ENCODE measurements around the gene MINDY2.
"Not testable (repeated sequence)": the region's sequence is repeated elsewhere in the genome, so short reads cannot be mapped to it uniquely, and the experiment has no call there.

Gene MINDY2

DNA sequence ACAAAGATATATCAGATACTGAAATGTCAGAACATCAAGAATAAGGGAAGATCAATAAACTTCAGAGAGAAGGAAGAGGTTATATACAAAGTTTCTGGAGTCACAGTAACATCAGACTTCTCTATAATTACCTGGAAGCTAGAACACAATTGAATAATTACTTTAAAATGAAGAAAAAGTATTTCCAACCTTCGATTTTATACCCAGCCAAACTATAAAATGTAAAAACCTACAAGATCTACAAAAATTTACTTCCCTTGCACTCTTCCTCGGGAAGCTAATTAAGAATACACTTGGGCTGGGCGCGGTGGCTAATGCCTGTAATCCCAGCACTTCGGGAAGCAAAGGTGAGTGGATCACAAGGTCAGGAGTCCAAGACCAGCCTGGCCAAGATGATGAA lies 6.6 kb upstream of the MINDY2 start:
- no peak for TF ChIP-seq CTCF (conservative IDR thresholded peaks at IDR 0.05; ENCODE audit: low read depth, low read length)
- H3K4me3 ChIP-seq (ENCODE audit: low read depth, low read length), result no peak overlapping the region
- DNase-seq (ENCODE audit: low read depth), result no peak

DNA sequence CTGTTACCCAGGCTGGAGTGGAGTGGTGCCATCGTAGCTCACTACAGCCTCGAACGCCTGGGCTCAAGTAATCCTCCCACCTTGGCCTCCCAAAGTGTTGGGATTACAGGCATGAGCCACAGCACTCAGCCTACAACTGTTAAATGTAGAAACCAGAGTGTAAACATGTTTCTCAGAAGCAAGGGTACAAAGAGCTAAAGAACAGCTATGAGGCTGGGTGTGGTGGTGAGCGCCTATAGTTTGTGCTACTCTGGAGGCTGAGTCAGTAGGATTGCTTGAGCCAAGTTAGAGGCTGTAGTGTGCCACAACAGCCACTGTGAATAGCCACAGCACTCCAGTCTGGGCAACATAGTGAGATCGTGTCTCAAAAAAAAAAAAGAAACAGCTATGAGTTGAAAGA lies 4.8 kb upstream of the MINDY2 start:
- no peak overlapping the region for H3K4me3 ChIP-seq (ENCODE audit: low read depth, low read length)
- no peak for TF ChIP-seq CTCF (conservative IDR thresholded peaks at IDR 0.05; ENCODE audit: low read depth, low read length)
- DNase-seq (ENCODE audit: low read depth), result no peak

- not testable (repeated sequence) for H3K4me3 ChIP-seq (ENCODE audit: low read depth, low read length); DNase-seq (ENCODE audit: low read depth)
Measured at GRCh38 chr15:58768601-58769004, 2.5 kb upstream of the MINDY2 start.

DNA sequence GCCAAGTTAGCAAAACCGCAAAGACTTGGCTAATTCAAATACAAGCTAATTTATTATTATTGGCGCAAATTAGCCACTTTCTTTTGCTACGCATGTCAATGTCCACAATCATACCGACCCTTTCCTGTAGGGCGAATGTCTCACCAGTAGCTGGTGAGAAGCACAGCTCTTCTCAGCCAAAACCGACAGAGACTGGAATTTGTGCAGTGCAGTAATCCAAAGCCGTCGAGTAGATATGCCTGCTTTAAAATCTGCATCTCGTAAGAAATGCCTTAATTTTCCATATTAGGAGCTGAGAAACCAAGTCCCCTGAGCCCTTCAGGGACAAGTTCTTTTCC lies 614 bp upstream of the MINDY2 start:
- DNase-seq (ENCODE audit: low read depth), result peak; percentile 93
- peak overlapping the region; percentile 97 for H3K4me3 ChIP-seq (ENCODE audit: low read depth, low read length)
- TF ChIP-seq CTCF (conservative IDR thresholded peaks at IDR 0.05; ENCODE audit: low read depth, low read length), result peak; percentile 31

DNA sequence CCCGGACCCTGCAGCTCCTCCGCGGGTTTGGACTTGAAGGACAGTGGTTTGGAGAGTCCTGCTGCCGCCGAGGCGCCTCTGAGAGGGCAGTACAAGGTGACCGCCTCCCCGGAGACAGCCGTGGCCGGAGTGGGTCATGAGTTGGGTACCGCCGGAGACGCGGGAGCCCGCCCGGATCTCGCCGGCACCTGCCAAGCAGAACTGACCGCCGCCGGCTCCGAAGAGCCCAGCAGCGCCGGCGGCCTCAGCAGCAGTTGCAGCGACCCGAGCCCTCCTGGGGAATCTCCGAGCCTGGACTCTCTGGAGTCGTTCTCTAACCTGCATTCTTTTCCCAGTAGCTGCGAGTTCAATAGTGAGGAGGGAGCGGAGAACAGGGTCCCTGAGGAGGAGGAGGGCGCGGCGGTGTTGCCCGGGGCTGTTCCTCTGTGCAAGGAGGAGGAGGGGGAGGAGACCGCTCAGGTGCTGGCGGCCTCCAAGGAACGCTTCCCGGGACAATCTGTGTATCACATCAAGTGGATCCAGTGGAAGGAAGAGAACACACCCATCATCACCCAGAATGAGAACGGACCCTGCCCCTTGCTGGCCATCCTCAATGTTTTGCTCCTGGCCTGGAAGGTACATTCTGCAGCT lies 634 bp downstream of the MINDY2 start:
- H3K4me3 ChIP-seq (ENCODE audit: low read depth, low read length), result peak overlapping the region; percentile 97
- no peak for TF ChIP-seq CTCF (conservative IDR thresholded peaks at IDR 0.05; ENCODE audit: low read depth, low read length)
- no peak for DNase-seq (ENCODE audit: low read depth)

DNA sequence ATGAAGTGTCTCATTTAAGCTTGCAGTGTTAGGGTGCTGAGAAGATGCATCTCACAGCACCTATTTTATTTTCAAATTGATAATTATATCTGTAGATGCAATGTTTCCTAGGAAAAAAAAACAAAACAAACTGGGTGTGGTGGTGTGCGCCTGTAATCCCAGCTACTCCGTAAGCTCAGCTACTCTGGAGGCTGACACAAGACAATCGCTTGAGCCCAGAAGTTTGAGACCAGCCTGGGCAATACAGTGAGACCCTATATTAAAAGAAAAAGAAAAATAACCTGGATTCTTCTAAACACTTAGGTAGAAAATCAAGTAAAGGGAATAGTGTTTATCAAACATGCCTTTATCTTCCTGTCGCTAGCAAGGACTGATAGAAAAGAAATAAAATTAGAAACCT lies 1.9 kb downstream of the MINDY2 start:
- TF ChIP-seq CTCF (conservative IDR thresholded peaks at IDR 0.05; ENCODE audit: low read depth, low read length), result no peak
- peak overlapping the region; percentile 97 for H3K4me3 ChIP-seq (ENCODE audit: low read depth, low read length)
- DNase-seq (ENCODE audit: low read depth), result no peak

DNA sequence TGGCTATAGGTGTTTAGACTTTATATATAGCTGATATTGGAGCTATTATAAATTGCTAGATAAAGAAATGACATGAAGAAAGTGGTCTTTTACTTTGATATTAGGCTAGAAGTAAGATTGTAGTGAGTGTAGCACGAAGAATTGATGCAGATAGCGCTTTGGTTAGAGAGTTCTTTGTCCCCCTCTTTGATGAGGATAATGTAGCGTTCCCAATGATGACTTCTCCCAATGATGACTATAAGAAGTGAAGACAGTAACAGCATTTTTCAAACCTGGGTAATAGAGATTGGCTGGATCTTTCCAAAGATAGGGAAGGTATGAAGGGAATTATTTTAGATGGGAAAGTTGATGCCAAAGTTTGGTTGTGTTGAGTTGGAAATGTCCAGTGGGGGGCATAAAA lies 4.3 kb downstream of the MINDY2 start:
- no peak for TF ChIP-seq CTCF (conservative IDR thresholded peaks at IDR 0.05; ENCODE audit: low read depth, low read length)
- no peak overlapping the region for H3K4me3 ChIP-seq (ENCODE audit: low read depth, low read length)
- DNase-seq (ENCODE audit: low read depth), result no peak

All from choroid plexus epithelial cell (primary cell).